ENCODE measurements around the gene MMS22L. TPM values are rescaled to one million over a fixed set of nuclear protein-coding genes. Genes with fewer than 3 reads are reported as not detected.
A peak's percentile ranks its signal among the peaks of the same experiment; 100 is the strongest.

Gene MMS22L
- total RNA-seq, 1 donor from 2014 or later, result 8.8 TPM

DNA sequence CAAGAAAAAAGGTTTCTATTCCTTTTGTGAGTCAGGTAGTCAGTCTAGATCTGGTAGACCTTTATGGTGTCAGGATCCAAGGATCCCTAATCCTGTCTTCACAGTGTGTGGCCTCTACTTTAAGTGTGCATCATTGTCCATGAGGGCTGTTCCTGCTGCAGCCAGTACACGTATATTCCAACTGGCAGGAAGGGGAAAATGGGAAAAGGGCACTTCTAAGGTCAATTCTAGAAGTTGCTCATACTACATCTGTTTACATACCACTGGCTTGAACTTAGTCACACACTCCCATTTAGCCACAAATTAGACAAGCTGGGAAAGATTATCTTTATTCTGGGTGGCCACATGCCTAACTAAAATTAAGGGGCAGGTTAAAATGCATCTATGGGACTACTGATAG lies 9.7 kb upstream of the MMS22L start:
- H3K27ac ChIP-seq, result no peak overlapping the region
- no peaks in the 10 kb centered on the region for H3K36me3 ChIP-seq
- no peaks in the 10 kb centered on the region for H3K4me1 ChIP-seq
- DNase-seq, result no peak
- H3K9me3 ChIP-seq, result no peaks in the 10 kb centered on the region
- no peaks in the 10 kb centered on the region for H3K27me3 ChIP-seq (ENCODE audit: low read depth)
- intact Hi-C loops (cut with DNase I), result no loop called here
- no peak overlapping the region for H3K4me3 ChIP-seq
- TF ChIP-seq, protein P1, sequence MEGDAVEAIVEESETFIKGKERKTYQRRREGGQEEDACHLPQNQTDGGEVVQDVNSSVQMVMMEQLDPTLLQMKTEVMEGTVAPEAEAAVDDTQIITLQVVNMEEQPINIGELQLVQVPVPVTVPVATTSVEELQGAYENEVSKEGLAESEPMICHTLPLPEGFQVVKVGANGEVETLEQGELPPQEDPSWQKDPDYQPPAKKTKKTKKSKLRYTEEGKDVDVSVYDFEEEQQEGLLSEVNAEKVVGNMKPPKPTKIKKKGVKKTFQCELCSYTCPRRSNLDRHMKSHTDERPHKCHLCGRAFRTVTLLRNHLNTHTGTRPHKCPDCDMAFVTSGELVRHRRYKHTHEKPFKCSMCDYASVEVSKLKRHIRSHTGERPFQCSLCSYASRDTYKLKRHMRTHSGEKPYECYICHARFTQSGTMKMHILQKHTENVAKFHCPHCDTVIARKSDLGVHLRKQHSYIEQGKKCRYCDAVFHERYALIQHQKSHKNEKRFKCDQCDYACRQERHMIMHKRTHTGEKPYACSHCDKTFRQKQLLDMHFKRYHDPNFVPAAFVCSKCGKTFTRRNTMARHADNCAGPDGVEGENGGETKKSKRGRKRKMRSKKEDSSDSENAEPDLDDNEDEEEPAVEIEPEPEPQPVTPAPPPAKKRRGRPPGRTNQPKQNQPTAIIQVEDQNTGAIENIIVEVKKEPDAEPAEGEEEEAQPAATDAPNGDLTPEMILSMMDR (IDR thresholded peaks at IDR 0.05), result no peak
- no peak for ATAC-seq

DNA sequence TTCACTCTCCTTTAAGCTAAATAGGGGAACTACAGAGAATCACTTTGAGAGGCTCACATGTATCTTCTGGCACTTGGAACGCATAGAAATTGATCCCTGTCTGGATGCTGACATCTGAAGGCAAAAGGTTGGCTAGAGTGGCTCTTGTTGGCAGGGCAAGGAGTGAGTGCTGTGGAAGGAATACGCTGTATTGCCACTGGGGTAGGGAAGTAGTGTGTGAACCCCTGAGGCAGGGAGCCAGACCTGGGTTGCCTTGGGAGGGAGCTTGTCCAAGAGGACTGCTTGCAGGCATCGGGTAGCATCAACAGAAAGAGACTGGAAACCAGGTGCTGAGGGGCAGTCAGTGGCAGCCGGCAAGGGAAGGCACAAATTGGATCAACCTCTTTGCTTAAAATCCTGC lies 8.9 kb upstream of the MMS22L start:
- no peak for ATAC-seq
- H3K4me3 ChIP-seq, result no peak overlapping the region
- H3K27me3 ChIP-seq (ENCODE audit: low read depth), result no peaks in the 10 kb centered on the region
- no peaks in the 10 kb centered on the region for H3K4me1 ChIP-seq
- no peaks in the 10 kb centered on the region for H3K9me3 ChIP-seq
- TF ChIP-seq, protein P1 (IDR thresholded peaks at IDR 0.05), result no peak
- DNase-seq, result no peak
- no peaks in the 10 kb centered on the region for H3K36me3 ChIP-seq
- intact Hi-C loops (cut with DNase I), result no loop called here
- no peak overlapping the region for H3K27ac ChIP-seq

DNA sequence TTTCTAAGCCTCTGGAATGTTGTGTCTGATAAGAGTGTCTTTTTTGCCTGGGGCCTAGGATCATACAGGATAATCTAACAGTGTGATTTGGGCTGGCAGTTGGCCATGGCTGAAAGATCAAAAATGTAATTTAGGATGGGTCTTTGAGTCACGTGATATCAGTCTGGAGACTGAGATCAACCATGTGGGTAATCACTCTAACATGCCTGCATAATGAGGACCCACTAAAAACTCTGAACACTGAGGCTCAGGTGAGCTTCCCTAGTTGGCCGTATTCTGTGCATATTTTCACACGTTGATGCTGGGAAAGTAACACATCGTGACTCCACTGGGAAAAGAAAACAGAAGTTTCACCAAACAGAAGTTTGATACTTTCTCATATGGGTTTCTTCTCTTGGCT lies 6.3 kb upstream of the MMS22L start:
- Histone ChIP-seq H3K27me3 (ENCODE audit: low read depth) (no peaks in the 10 kb centered on the region), H3K4me3 (no peak overlapping the region), H3K27ac (no peak overlapping the region), H3K9me3 (no peaks in the 10 kb centered on the region), H3K36me3 (no peaks in the 10 kb centered on the region), H3K4me1 (no peaks in the 10 kb centered on the region)
- TF ChIP-seq, protein P1 (IDR thresholded peaks at IDR 0.05), result no peak
- no peak for DNase-seq
- ATAC-seq, result no peak
- intact Hi-C loops (cut with DNase I), result no loop called here

DNA sequence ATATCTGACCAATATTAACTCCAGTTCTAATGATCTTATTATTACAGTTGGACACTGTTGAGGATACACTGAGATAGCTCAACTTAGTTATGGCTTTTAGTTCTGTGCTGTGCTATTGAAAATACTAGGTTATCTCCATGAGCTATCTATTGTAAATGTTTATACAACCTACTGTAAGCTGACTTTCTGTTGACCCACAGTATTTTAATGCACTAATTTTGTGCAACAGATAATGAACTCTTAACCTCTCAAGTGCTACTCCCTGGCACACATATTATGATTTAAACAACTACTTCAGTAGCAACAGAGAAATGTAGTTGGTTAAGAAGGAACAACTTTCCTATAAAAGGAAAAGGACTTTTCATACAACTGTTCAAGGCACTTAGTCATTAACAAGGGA lies 5.2 kb upstream of the MMS22L start:
- no peak for DNase-seq
- H3K4me1 ChIP-seq, result peaks cover 6% of the 10 kb centered on the region
- no peak overlapping the region for H3K4me3 ChIP-seq
- TF ChIP-seq, protein P1 (IDR thresholded peaks at IDR 0.05), result no peak
- ATAC-seq, result no peak
- H3K9me3 ChIP-seq, result no peaks in the 10 kb centered on the region
- H3K36me3 ChIP-seq, result no peaks in the 10 kb centered on the region
- H3K27me3 ChIP-seq (ENCODE audit: low read depth), result no peaks in the 10 kb centered on the region
- intact Hi-C loops (cut with DNase I), result no loop called here
- no peak overlapping the region for H3K27ac ChIP-seq

DNA sequence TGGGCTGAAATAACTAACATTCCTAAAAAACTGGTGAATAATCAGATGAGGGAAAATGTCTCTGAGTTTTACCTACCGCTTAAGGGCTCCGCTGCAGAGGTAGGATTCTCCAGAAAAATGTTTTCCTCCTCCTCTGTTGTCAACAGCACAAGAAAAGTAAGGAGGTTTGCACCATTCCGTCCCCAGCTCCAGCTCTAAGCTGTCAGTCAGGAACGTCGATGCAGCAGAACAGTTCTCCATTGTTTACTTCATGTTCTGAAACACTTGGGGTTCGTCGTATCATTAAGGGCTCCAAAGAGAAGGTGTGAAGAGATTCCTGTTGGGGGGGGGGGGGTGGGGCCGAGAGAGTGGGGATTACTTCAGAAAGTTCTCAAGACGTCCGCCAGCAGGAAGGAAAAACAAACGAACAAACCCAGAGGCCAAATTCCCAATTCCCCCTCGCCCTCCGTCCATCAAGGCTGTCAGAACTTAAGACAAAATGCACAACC lies 734 bp downstream of the MMS22L start:
- H3K27ac ChIP-seq, result peak overlapping the region; percentile 75
- no peaks in the 10 kb centered on the region for H3K9me3 ChIP-seq
- no peaks in the 10 kb centered on the region for H3K27me3 ChIP-seq (ENCODE audit: low read depth)
- no peaks in the 10 kb centered on the region for H3K36me3 ChIP-seq
- intact Hi-C loops (cut with DNase I), result no loop called here
- TF ChIP-seq, protein P1 (IDR thresholded peaks at IDR 0.05), result no peak
- ATAC-seq (peak; percentile 18 to 28), DNase-seq (no peak)
- H3K4me3 ChIP-seq, result peak overlapping the region; percentile 86
- peaks cover 13% of the 10 kb centered on the region for H3K4me1 ChIP-seq

DNA sequence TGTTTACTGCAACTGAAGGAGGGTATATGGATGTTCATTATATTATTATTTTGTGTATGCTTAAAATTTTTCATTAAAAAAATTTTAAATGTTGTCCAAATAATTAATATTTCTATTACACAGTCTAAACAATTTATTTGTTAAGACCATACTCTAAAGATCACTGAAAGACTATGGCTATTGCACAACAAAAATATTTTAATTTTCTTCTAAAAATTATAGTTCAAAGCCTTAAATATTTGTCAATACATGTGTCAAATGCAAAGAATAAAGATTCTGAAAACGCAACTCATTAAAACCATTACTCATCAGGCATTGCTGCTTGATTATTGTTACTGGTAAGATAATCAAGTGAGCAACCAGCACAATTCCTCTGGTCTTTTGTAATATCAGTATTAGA lies 2.2 kb downstream of the MMS22L start:
- Histone ChIP-seq H3K27ac (no peak overlapping the region), H3K4me3 (no peak overlapping the region), H3K4me1 (peaks cover 13% of the 10 kb centered on the region), H3K27me3 (ENCODE audit: low read depth) (no peaks in the 10 kb centered on the region), H3K36me3 (peaks cover 3% of the 10 kb centered on the region), H3K9me3 (no peaks in the 10 kb centered on the region)
- TF ChIP-seq, protein P1 (IDR thresholded peaks at IDR 0.05), result no peak
- intact Hi-C loops (cut with DNase I), result no loop called here
- ATAC-seq, result no peak
- no peak for DNase-seq

Measured in lower lobe of right lung (tissue), 2 donors.